Fibroblast of pulmonary artery (primary cell): Measurements from ENCODE around the gene UBR7.
A peak's percentile ranks its signal among the peaks of the same experiment; 100 is the strongest.

ENCODE experiments used
- DNase-seq: peaks from one replicate; pipeline ENCODE4 v3.0.0-alpha.2; 2010; ENCODE audit warnings: low read depth
- H3K4me3 ChIP-seq: replicated peaks from 2 replicates; pipeline ENCODE4 v1.5.1; 2011; ENCODE audit warnings: low read depth, mild to moderate bottlenecking, control low read depth, low read length, moderate library complexity
- CTCF ChIP-seq: IDR thresholded peaks from 2 replicates; pipeline ENCODE4 v1.5.1; 2011; ENCODE audit warnings: mild to moderate bottlenecking, control low read depth, low read length, inconsistent platforms; ENCODE audit errors: missing control alignments

The UBR7 gene

GRCh38 chr14:93268406-93268805 is 61.4 kb downstream of the UBR7 start:
- no peak for DNase-seq
- no peak overlapping the region for H3K4me3 ChIP-seq
- TF ChIP-seq CTCF, result no peak

DNA sequence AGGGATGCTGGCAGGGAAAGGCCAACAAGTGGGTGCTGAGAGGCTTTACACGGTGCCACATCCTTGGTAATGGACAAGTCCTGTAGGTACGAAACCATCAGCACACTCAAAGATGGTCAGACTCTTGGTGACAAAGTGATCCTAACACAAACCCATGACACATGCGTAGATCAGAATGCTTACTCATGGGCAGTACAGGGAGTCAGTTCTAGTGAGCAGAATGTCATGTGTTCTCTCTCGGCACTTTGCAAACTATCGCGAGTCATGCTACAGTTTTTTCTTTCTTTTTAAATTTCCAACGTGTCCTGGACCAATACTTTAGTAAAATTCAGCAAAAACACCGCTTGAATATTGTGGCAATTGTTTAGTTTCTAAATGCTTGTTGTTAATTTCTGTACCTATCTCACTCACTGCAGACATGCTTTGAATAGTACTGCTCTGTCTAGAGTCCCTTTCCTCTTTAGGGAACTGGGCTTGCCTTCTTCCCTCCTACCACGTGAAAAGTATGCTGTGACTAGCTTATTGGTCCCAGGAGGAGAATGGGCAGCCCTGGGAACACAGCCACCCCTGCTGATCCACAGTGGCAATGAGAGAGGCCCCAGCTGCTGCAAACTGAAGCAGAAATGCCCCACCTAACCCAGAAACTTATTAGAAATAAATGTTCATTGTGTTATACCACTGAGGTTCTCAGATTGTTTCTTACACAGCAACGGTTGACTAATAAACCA is 62.4 kb downstream of the UBR7 start:
- H3K4me3 ChIP-seq, result no peak overlapping the region
- peak; percentile 43 for DNase-seq
- TF ChIP-seq CTCF, result no peak

GRCh38 chr14:93271111-93271510 is 64.1 kb downstream of the UBR7 start:
- no peak for DNase-seq
- TF ChIP-seq CTCF, result no peak

GRCh38 chr14:93274055-93274806 is 67.2 kb downstream of the UBR7 start:
- no peak overlapping the region for H3K4me3 ChIP-seq
- TF ChIP-seq CTCF, result no peak
- DNase-seq, result no peak

More at GRCh38 chr14:93271111-93271510, 64.1 kb downstream of the UBR7 start:
- H3K4me3 ChIP-seq, result no peak overlapping the region

GRCh38 chr14:93276031-93276716 is 69.1 kb downstream of the UBR7 start:
- DNase-seq, result no peak
- H3K4me3 ChIP-seq, result no peak overlapping the region
- no peak for TF ChIP-seq CTCF
